Frontal cortex (tissue), 4 donors: ENCODE measurements around the gene TNPO2. TPM values are rescaled to one million over a fixed set of nuclear protein-coding genes. Genes with fewer than 3 reads are reported as not detected.
"Not testable (repeated sequence)": the region's sequence is repeated elsewhere in the genome, so short reads cannot be mapped to it uniquely, and the experiment has no call there.

Source experiments
- DNase-seq, 2 donors: peaks; one replicate each; pipeline ENCODE4 v3.0.0; 2012; ENCODE audit warnings: low spot score in 2 of 2
- FAIRE-seq: peaks from 2 replicates; lab custom pipeline; 2012; peaks lifted over from hg19 to GRCh38; lab: Jason Lieb, UNC
- total RNA-seq: library from RNA; depleted of rRNA; stranded (reverse); fragments of >200 nt; gene quantifications from one replicate; pipeline ENCODE4 v1.2.3, GENCODE V29; 2014
- donor health status: control.
- donor health status: control.
- donor health status: control.

The TNPO2 gene
- total RNA-seq, 1 donor from 2014 or later = 68.5 TPM

GRCh38 chr19:12745166-12745897 lies 21.6 kb upstream of the TNPO2 start:
- no peak for FAIRE-seq
- no peak for DNase-seq

- no peak for DNase-seq
- no peak for FAIRE-seq
These were observed 14.2 kb upstream of the TNPO2 start for GRCh38 chr19:12737835-12738351.

GRCh38 chr19:12736995-12737834 lies 13.5 kb upstream of the TNPO2 start, which contains the start of gene GET3:
GET3 (plus strand) TSS chr19:12737497; CDS start chr19:12737506, 9 bp downstream.
- peak; percentile 95 for FAIRE-seq
- DNase-seq = peak; percentile 88 to 90

- FAIRE-seq (no peak), DNase-seq (peak in 1 of 2 donors; percentile 38)
These were observed 9.9 kb upstream of the TNPO2 start for GRCh38 chr19:12733369-12734214.

GRCh38 chr19:12731337-12731736 lies 7.6 kb upstream of the TNPO2 start:
- DNase-seq = no peak
- FAIRE-seq = no peak

GRCh38 chr19:12730064-12730463 lies 6.3 kb upstream of the TNPO2 start:
- FAIRE-seq = no peak
- DNase-seq = no peak

- DNase-seq (no peak), FAIRE-seq (no peak)
These were observed 4.2 kb upstream of the TNPO2 start for GRCh38 chr19:12727745-12728433.

GRCh38 chr19:12726988-12727316 lies 3.2 kb upstream of the TNPO2 start:
- DNase-seq (no peak), FAIRE-seq (no peak)

GRCh38 chr19:12725612-12726011 lies 1.9 kb upstream of the TNPO2 start:
- DNase-seq, FAIRE-seq: not testable (repeated sequence)

GRCh38 chr19:12723381-12723640 lies 421 bp downstream of the TNPO2 start:
- FAIRE-seq (no peak), DNase-seq (no peak)

GRCh38 chr19:12722566-12723380 lies 959 bp downstream of the TNPO2 start:
- FAIRE-seq (peak; percentile 83), DNase-seq (peak; percentile 96 to 97)

- peak; percentile 82 to 84 for DNase-seq
- FAIRE-seq = no peak
These were observed 1.8 kb downstream of the TNPO2 start for GRCh38 chr19:12721656-12722565.

GRCh38 chr19:12720851-12721655 lies 2.7 kb downstream of the TNPO2 start:
- no peak for FAIRE-seq

GRCh38 chr19:12720296-12720695 lies 3.4 kb downstream of the TNPO2 start:
- DNase-seq (no peak), FAIRE-seq (no peak)

More at GRCh38 chr19:12720851-12721655, 2.7 kb downstream of the TNPO2 start:
- DNase-seq = peak in 1 of 2 donors; percentile 52

GRCh38 chr19:12715929-12716328 lies 7.8 kb downstream of the TNPO2 start:
- FAIRE-seq (no peak), DNase-seq (no peak)

GRCh38 chr19:12715102-12715501 lies 8.6 kb downstream of the TNPO2 start:
- FAIRE-seq (no peak), DNase-seq (no peak)

- not testable (repeated sequence) for FAIRE-seq, DNase-seq
These were observed 10.4 kb downstream of the TNPO2 start for GRCh38 chr19:12713304-12713703.
